B cell (primary cell): ENCODE results near the gene ZCWPW2. TPM values are rescaled to one million over a fixed set of nuclear protein-coding genes. Genes with fewer than 3 reads are reported as not detected.

Experiments
- ATAC-seq: fragments of 200-7000 bp; cut with Tn5 transposase; one replicate; pipeline ENCODE4 v1.10.0; 2021; ENCODE audit warnings: low read depth, mild to moderate bottlenecking, moderate number of reproducible peaks, moderate library complexity
- CTCF ChIA-PET: fragments of 350-600 bp; sonication (Branson Sonifier 250); formaldehyde crosslinking; loops from one replicate; lab custom pipeline; 2021; ENCODE audit warnings: antibody characterized with exemption, inconsistent platforms; lab: Charles Lee
- POLR2A ChIA-PET: fragments of 350-600 bp; sonication (Branson Sonifier 250); formaldehyde crosslinking; loops from one replicate; lab custom pipeline; 2021; ENCODE audit warnings: antibody characterized with exemption; lab: Charles Lee
- DNase-seq: peaks from one replicate; pipeline ENCODE4 v3.0.0; 2013
- H2AFZ ChIP-seq: 2 replicates; pipeline ENCODE4 v1.6.1; 2012; ENCODE audit warnings: mild to moderate bottlenecking, low read depth, low read length; ENCODE audit not compliant: insufficient read depth, poor library complexity, severe bottlenecking
- H3K27ac ChIP-seq, 2 donors: 1 replicate in 1 of 2; 2 replicates in 1 of 2; pipeline ENCODE4 v1.5.1; 2012 to 2013; ENCODE audit warnings: low read length in 2 of 2, mild to moderate bottlenecking in 2 of 2, moderate library complexity in 1 of 2
- H3K27me3 ChIP-seq, 4 experiments: fragments of 200-600 bp in 1 of 4; sonication (generic) in 1 of 4; replicated peaks in 1 of 4; 1 replicate in 2 of 4; 2 replicates in 2 of 4; pipeline versions ENCODE4 v1.6.1 to v1.7.0; 2013 to 2016; ENCODE audit warnings: low read length in 3 of 4, mild to moderate bottlenecking in 2 of 4, mixed read lengths in 1 of 4, moderate library complexity in 1 of 4; ENCODE audit not compliant: insufficient read depth in 4 of 4, control insufficient read depth in 3 of 4; ENCODE audit errors: control extremely low read depth in 1 of 4
- H3K36me3 ChIP-seq, 2 experiments: replicated peaks in 1 of 2; 1 replicate in 1 of 2; 2 replicates in 1 of 2; pipeline versions ENCODE4 v1.6.1 to v1.7.1; 2013; ENCODE audit warnings: low read length in 1 of 2; ENCODE audit not compliant: insufficient read depth in 2 of 2, control insufficient read depth in 1 of 2; ENCODE audit errors: control extremely low read depth in 1 of 2, extremely low read depth in 1 of 2
- H3K4me1 ChIP-seq, 2 donors: fragments of 200-600 bp in 1 of 2; sonication (generic) in 1 of 2; 1 replicate in 1 of 2; 2 replicates in 1 of 2; pipeline versions ENCODE4 v1.5.1 to v1.6.1; 2013 to 2017; ENCODE audit warnings: low read length in 2 of 2; ENCODE audit not compliant: control insufficient read depth in 2 of 2, insufficient read depth in 2 of 2
- H3K4me2 ChIP-seq: replicated peaks from 2 replicates; pipeline ENCODE3; 2012; ENCODE audit warnings: mild to moderate bottlenecking, low read depth, low read length; ENCODE audit not compliant: poor library complexity, severe bottlenecking
- H3K4me3 ChIP-seq, 5 experiments: fragments of 200-600 bp in 1 of 5; sonication (generic) in 1 of 5; 1 replicate in 3 of 5; 2 replicates in 2 of 5; pipeline versions ENCODE4 v1.5.1 to v1.7.0; 2011 to 2016; ENCODE audit warnings: low read length in 4 of 5, mild to moderate bottlenecking in 4 of 5, low read depth in 2 of 5, control low read depth in 1 of 5, moderate library complexity in 1 of 5; ENCODE audit not compliant: insufficient read depth in 1 of 5; ENCODE audit errors: control extremely low read depth in 1 of 5, extremely low read depth in 1 of 5
- H3K79me2 ChIP-seq: fragments of 200-600 bp; sonication (generic); one replicate; pipeline ENCODE4 v1.6.0; 2016; ENCODE audit warnings: low read length; ENCODE audit not compliant: control insufficient read depth, insufficient read depth
- H3K9ac ChIP-seq: fragments of 200-600 bp; sonication (generic); 2 replicates; pipeline ENCODE4 v1.6.1; 2017; ENCODE audit warnings: mild to moderate bottlenecking, low read length, moderate library complexity
- H3K9me3 ChIP-seq, 3 donors: one replicate each; pipeline versions ENCODE4 v1.6.1 to v1.7.1; 2013; ENCODE audit warnings: low read length in 2 of 3; ENCODE audit not compliant: control insufficient read depth in 2 of 3, insufficient read depth in 1 of 3; ENCODE audit errors: control extremely low read depth in 1 of 3
- H4K20me1 ChIP-seq: 2 replicates; pipeline ENCODE4 v1.6.0; 2012; ENCODE audit warnings: mild to moderate bottlenecking, low read length; ENCODE audit not compliant: insufficient read depth, control insufficient read depth, poor library complexity, severe bottlenecking
- H3K27ac Mint-ChIP-seq: one replicate; pipeline ENCODE4 v1.8.0; 2021; ENCODE audit warnings: mixed read lengths
- H3K27me3 Mint-ChIP-seq: one replicate; pipeline ENCODE4 v1.8.0; 2021; ENCODE audit warnings: mixed read lengths
- H3K4me1 Mint-ChIP-seq: one replicate; pipeline ENCODE4 v1.8.0; 2021; ENCODE audit warnings: mixed read lengths
- H3K4me3 Mint-ChIP-seq: one replicate; pipeline ENCODE4 v1.8.0; 2021; ENCODE audit warnings: mixed read lengths
- H3K9me3 Mint-ChIP-seq: one replicate; pipeline ENCODE4 v1.8.0; 2022; ENCODE audit warnings: mixed read lengths; ENCODE audit not compliant: insufficient read depth
- CTCF ChIP-seq: fragments of 200-600 bp; IDR thresholded peaks from one replicate; pipeline ENCODE4 v1.8.0; 2022; ENCODE audit warnings: antibody characterized with exemption, mild to moderate bottlenecking
- EZH2 ChIP-seq: IDR thresholded peaks from 2 replicates; pipeline ENCODE4 v1.6.1; 2012; ENCODE audit warnings: borderline replicate concordance, low read depth, mild to moderate bottlenecking, moderate library complexity, low read length; ENCODE audit not compliant: insufficient read depth, poor library complexity, severe bottlenecking
- WGBS: methylation state at CpG from one replicate; pipeline ENCODE4 v1.1.5; 2013; ENCODE audit warnings: missing lambda C conversion rate; ENCODE audit not compliant: insufficient coverage; 5-methylcytosine and 5-hydroxymethylcytosine counted together
- intact Hi-C: fragments of 100-400 bp; cut with micrococcal nuclease; formaldehyde crosslinking; loops from one replicate; pipeline ENCODE4 v1.10.0; 2022
- polyA plus RNA-seq: library from polyadenylated mRNA; depleted of rRNA; stranded (reverse); fragments of >200 nt; gene quantifications from 2 replicates; pipeline ENCODE4 v1.2.3, GENCODE V29; 2012
- total RNA-seq, 2 donors: library from RNA; stranded (reverse); fragments of 120-200 nt in 1 of 2; gene quantifications; 1 replicate in 1 of 2; 2 replicates in 1 of 2; pipeline versions ENCODE4 v1.2.3 to v1.2.4, GENCODE V29; 2013 to 2022

The ZCWPW2 gene
- total and polyA plus RNA-seq, 2 donors (not counting 1 experiment from before 2014, with no cell fraction given): not detected

- Mint-ChIP-seq H3K4me1 (peaks cover 39% of the 10 kb centered on the region), H3K27me3 (no peaks in the 10 kb centered on the region), H3K27ac (peak overlapping the region; percentile 99), H3K9me3 (peaks cover 2% of the 10 kb centered on the region), H3K4me3 (peak overlapping the region; percentile 99)
- CTCF ChIA-PET: interaction anchor here (0.9 to 1.9 kb wide), 3 partner anchors 21 to 635 kb away, joined by 3 to 12 read pairs (median 7); partner anchors contain the start of gene EOMES
- Histone ChIP-seq H3K36me3 (peaks cover 0 to under 1% of the 10 kb centered on the region in 2 experiments), H4K20me1 (no peaks in the 10 kb centered on the region), H3K27me3 (no peaks in the 10 kb centered on the region), H3K4me1 (peaks cover 14 to 15% of the 10 kb centered on the region in 2 donors), H2AFZ (peak overlapping the region; percentile 89), H3K4me3 (peak overlapping the region; percentile 70 to 100 (median 92)), H3K9me3 (peaks cover under 1 to 13% (median 2%) of the 10 kb centered on the region in 3 donors), H3K27ac (peak overlapping the region; percentile 96 to 99), H3K79me2 (peaks cover 34% of the 10 kb centered on the region), H3K9ac (peak overlapping the region; percentile 100), H3K4me2 (peak overlapping the region; percentile 87)
- ATAC-seq (no peak), DNase-seq (no peak)
- no peak for TF ChIP-seq EZH2
- no peak for TF ChIP-seq CTCF
- POLR2A ChIA-PET: interaction anchor here (0.5 to 1.5 kb wide), 2 partner anchors 19 to 635 kb away, joined by 4 to 6 read pairs; no protein-coding TSS in a partner anchor
- intact Hi-C loops: loop anchor here (1.0 to 2.0 kb wide), 3 partner anchors 106 to 991 kb away; partner anchors contain the start of genes CMC1 and NEK10
- 53% methylated on average over 11 of the region's 16 CpGs for WGBS
Measured at GRCh38 chr3:28347374-28348264, 902 bp upstream of the ZCWPW2 start.
